Right lobe of liver (tissue), 6 donors: ENCODE measurements around the gene C1orf50. TPM values are rescaled to one million over a fixed set of nuclear protein-coding genes. Genes with fewer than 3 reads are reported as not detected.

ENCODE experiments used
- ATAC-seq, 4 donors: fragments of 200-7000 bp; cut with Tn5 transposase; one replicate each; pipeline ENCODE4 v1.9.1; 2020; ENCODE audit warnings: mild to moderate bottlenecking in 4 of 4, moderate library complexity in 4 of 4
- DNase-seq, 3 donors: peaks; one replicate each; pipeline ENCODE4 v3.0.0-alpha.2; 2020
- H3K27ac ChIP-seq, 3 donors: fragments of 200-600 bp; one replicate each; pipeline ENCODE4 v1.8.0; 2022
- H3K27me3 ChIP-seq, 2 donors: fragments of 200-600 bp; one replicate each; pipeline ENCODE4 v1.8.0; 2022
- H3K36me3 ChIP-seq, 4 donors: fragments of 200-600 bp; sonication (generic) in 1 of 4; one replicate each; pipeline versions ENCODE4 v1.5.1 to v1.8.0; 2017 to 2022; ENCODE audit warnings: control low read depth in 1 of 4
- H3K4me1 ChIP-seq, 4 donors: fragments of 200-600 bp; sonication (generic) in 1 of 4; one replicate each; pipeline versions ENCODE4 v1.5.1 to v1.8.0; 2017 to 2022; ENCODE audit warnings: control low read depth in 1 of 4
- H3K4me3 ChIP-seq, 3 donors: fragments of 200-600 bp; one replicate each; pipeline ENCODE4 v1.8.0; 2022
- H3K9me3 ChIP-seq, 4 donors: fragments of 200-600 bp; sonication (generic) in 1 of 4; one replicate each; pipeline versions ENCODE4 v1.5.1 to v1.8.0; 2017 to 2022; ENCODE audit warnings: control low read depth in 1 of 4
- CTCF ChIP-seq, 4 donors: fragments of 200-600 bp in 3 of 4; fragments of 450-650 bp in 1 of 4; IDR thresholded peaks; one replicate each; pipeline versions ENCODE4 v1.5.1 to v1.8.0; 2016 to 2022; ENCODE audit warnings: antibody characterized with exemption in 4 of 4, mild to moderate bottlenecking in 2 of 4
- POLR2A ChIP-seq: fragments of 450-650 bp; IDR thresholded peaks from one replicate; pipeline ENCODE4 v1.6.1; 2017; ENCODE audit warnings: antibody characterized with exemption, mild to moderate bottlenecking
- WGBS: methylation state at CpG from one replicate; pipeline ENCODE4 v1.1.6; 2018; ENCODE audit warnings: low coverage, low lambda C conversion rate; ENCODE audit not compliant: insufficient coverage; ENCODE audit errors: missing lambda C conversion rate; 5-methylcytosine and 5-hydroxymethylcytosine counted together
- intact Hi-C, 2 donors: fragments of 100-400 bp; cut with DNase I; formaldehyde crosslinking; loops; one replicate each; pipeline versions ENCODE4 v1.11.2 to v1.14.1; 2022
- total RNA-seq, 6 experiments: library from RNA; depleted of rRNA in 2 of 6; stranded (reverse); fragments of >200 nt in 2 of 6; fragmentation: NEBNext Ultra II Directional in 3 of 6; extraction: Animal tissue kit (Norgen Biotek cat#: 25700) in 3 of 6; gene quantifications; one replicate each; pipeline versions ENCODE4 v1.1.0 to v1.2.4, GENCODE V29; 2016 to 2023
- donor health status: DM: no; HTN: yes; CAD: no.
- donor health status: DM: no; HTN: no; CAD: no.
- donor health status: DM: no; HTN: no; CAD: no.
- donor health status: DM: no; HTN: yes; CAD: no.
- donor health status: DM: no; HTN: yes; CAD: no.

The C1orf50 gene
- total RNA-seq, 6 experiments from 2014 or later: 4.7 to 6.4 (median 5.3) TPM

GRCh38 chr1:42759114-42759513 lies 7.9 kb upstream of the C1orf50 start:
- H3K4me1 ChIP-seq: no peaks in the 10 kb centered on the region
- peaks cover 0 to 63% (median 23%) of the 10 kb centered on the region in 4 donors for H3K36me3 ChIP-seq
- no peak for ATAC-seq
- DNase-seq: no peak
- intact Hi-C loops: loop anchor here (5.0 to 10.0 kb wide), 2 partner anchors 182 to 614 kb away; no protein-coding TSS in a partner anchor
- no peaks in the 10 kb centered on the region for H3K27me3 ChIP-seq
- H3K4me3 ChIP-seq: no peak overlapping the region
- H3K27ac ChIP-seq: no peak overlapping the region
- H3K9me3 ChIP-seq: no peaks in the 10 kb centered on the region
- WGBS: 67% methylated on average over 6 of the region's 9 CpGs
- no peak for TF ChIP-seq CTCF (IDR thresholded peaks at IDR 0.05)
- no peak for TF ChIP-seq POLR2A

GRCh38 chr1:42761567-42761966 lies 5.5 kb upstream of the C1orf50 start:
- no peaks in the 10 kb centered on the region for H3K9me3 ChIP-seq
- H3K4me3 ChIP-seq: no peak overlapping the region
- H3K27ac ChIP-seq: no peak overlapping the region
- H3K27me3 ChIP-seq: no peaks in the 10 kb centered on the region
- intact Hi-C loops: no loop called here
- peaks cover 0 to 38% (median 12%) of the 10 kb centered on the region in 4 donors for H3K36me3 ChIP-seq
- WGBS: 98% methylated on average over 4 of the region's 4 CpGs
- peaks cover 0 to 11% (median 7%) of the 10 kb centered on the region in 4 donors for H3K4me1 ChIP-seq
- DNase-seq (no peak), ATAC-seq (no peak)
- TF ChIP-seq CTCF (IDR thresholded peaks at IDR 0.05): no peak
- no peak for TF ChIP-seq POLR2A

GRCh38 chr1:42762269-42762668 lies 4.8 kb upstream of the C1orf50 start:
- no peak overlapping the region for H3K4me3 ChIP-seq
- peaks cover 0 to 32% (median 11%) of the 10 kb centered on the region in 4 donors for H3K36me3 ChIP-seq
- H3K9me3 ChIP-seq: no peaks in the 10 kb centered on the region
- no peak overlapping the region for H3K27ac ChIP-seq
- no peak for ATAC-seq
- 67% methylated on average over 4 of the region's 5 CpGs for WGBS
- TF ChIP-seq POLR2A (no peak), CTCF (IDR thresholded peaks at IDR 0.05) (no peak)
- H3K4me1 ChIP-seq: peaks cover 0 to 11% (median 7%) of the 10 kb centered on the region in 4 donors
- intact Hi-C loops: no loop called here
- DNase-seq: no peak
- H3K27me3 ChIP-seq: no peaks in the 10 kb centered on the region

GRCh38 chr1:42765269-42765668 lies 1.8 kb upstream of the C1orf50 start:
- Histone ChIP-seq H3K4me1 (peaks cover 2 to 22% (median 13%) of the 10 kb centered on the region in 4 donors), H3K9me3 (no peaks in the 10 kb centered on the region), H3K4me3 (peak overlapping the region; percentile 92 to 98 (median 93)), H3K27ac (peak overlapping the region in 1 of 3 donors; percentile 87), H3K36me3 (peaks cover 0 to 15% (median 3%) of the 10 kb centered on the region in 4 donors), H3K27me3 (no peaks in the 10 kb centered on the region)
- ATAC-seq: no peak
- TF ChIP-seq CTCF (IDR thresholded peaks at IDR 0.05) (no peak), POLR2A (no peak)
- 27% methylated on average over 7 of the region's 7 CpGs for WGBS
- no peak for DNase-seq
- intact Hi-C loops: no loop called here
